Inflammatory macrophage (primary cell): ENCODE results near the gene TMEM80.

Experiments
- DNase-seq, 2 donors: peaks; one replicate each; pipeline ENCODE4 v3.0.0-alpha.2; 2020 to 2022

TMEM80 gene

GRCh38 chr11:746289-747157 is 50.9 kb downstream of the TMEM80 start:
- DNase-seq: peak; percentile 39 to 60

- DNase-seq: peak; percentile 91 to 94
Measured at GRCh38 chr11:747158-748006, 51.8 kb downstream of the TMEM80 start, which contains the start of gene TALDO1. Gene TALDO1 (plus strand): TSS chr11:747464. CDS start chr11:747482, 18 bp downstream.

GRCh38 chr11:748007-748359 is 52.4 kb downstream of the TMEM80 start:
- DNase-seq: peak; percentile 42 to 68

GRCh38 chr11:749731-750130 is 54.1 kb downstream of the TMEM80 start:
- DNase-seq: peak; percentile 85 to 92
